GM18520 (cell line): ENCODE measurements around the gene CAMTA1.
"Not testable (repeated sequence)": the region's sequence is repeated elsewhere in the genome, so short reads cannot be mapped to it uniquely, and the experiment has no call there.

Experiments
- ATAC-seq: cut with Tn5 transposase; IDR thresholded peaks from one replicate; pipeline ENCODE4 v1.9.1; 2021; ENCODE audit not compliant: unreplicated experiment

The CAMTA1 gene

DNA sequence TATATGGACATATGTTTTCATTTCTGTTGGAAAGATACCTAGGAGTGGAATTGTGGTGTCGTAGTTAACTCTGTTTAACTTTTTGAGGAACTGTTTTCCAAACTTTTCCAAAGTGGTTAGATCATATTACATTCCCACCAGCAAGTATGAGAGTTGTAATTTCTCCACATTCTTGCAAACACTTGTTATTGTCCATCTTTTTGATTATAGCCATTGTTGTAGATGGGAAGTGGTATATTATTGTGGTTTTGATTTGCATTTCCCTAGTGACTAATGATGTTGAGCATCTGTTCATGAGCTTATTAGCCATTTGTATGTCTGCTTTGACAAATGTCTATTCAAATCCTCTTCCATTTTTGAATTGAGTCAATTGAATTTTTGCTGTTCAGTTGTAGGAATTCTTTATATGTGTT, 19.8 kb downstream of the CAMTA1 start:
- ATAC-seq, result no peak

GRCh38 chr1:6807782-6808181, 22.5 kb downstream of the CAMTA1 start:
- ATAC-seq, result no peak

- no peak for ATAC-seq
These were observed 24.2 kb downstream of the CAMTA1 start for GRCh38 chr1:6809461-6809860.

- not testable (repeated sequence) for ATAC-seq
These were observed 25.0 kb downstream of the CAMTA1 start for GRCh38 chr1:6810146-6810734.

DNA sequence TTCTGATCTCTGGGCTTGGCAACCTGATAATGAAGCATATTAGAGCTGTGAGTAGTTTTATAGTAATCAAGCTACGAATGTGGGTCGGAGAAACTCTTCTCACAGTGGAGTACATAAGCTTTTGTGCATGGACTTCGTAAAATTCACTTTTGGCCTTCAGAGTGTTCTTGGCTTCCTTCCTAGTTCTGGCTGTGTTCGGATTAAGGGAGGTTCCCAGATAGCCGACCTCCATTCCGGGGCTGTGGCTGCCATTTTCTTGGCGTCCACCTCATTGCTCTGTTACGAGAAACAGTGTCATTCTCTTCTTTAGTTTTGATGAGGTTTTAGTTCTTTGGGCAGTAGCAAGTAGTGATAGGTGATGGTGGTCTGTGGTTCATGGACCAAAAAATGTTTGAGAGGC, 26.3 kb downstream of the CAMTA1 start:
- no peak for ATAC-seq

DNA sequence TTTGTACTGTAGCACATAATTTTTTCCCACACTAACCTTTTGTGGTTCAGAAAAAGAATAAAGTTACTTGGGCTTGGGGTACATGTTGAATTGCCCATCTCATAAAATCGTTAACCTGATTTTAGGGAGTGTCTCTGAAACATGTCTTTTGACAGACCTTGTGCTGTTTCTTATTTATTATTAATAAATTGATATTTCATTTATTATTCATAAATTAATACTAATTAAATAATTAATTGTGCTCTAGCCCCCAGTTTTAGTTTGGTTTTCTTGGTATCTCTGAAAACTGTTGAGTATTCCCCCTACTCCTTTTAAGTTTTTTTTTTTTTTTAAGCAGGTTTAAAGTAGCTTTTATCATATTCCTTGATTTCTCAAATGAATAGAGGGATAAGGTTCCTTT, 27.9 kb downstream of the CAMTA1 start:
- no peak for ATAC-seq

DNA sequence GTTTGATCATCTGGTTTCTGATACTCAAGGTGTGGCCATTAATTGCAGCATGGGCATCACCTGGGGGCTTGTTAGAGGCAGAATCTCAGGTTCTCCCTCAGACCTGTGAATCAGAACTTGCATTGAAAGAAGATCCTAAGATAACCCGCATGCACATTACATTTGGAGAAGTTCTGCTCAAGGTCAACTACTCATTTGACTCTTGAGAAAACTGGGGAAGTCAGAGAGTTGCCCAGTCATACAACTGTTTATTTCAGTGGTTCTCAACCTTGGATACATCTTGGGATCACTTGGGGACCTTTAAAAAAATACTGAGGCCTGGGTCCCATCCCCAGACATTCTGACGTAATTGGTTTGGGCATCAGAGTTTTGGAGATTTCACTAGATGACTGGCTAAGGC, 30.5 kb downstream of the CAMTA1 start:
- ATAC-seq, result no peak

DNA sequence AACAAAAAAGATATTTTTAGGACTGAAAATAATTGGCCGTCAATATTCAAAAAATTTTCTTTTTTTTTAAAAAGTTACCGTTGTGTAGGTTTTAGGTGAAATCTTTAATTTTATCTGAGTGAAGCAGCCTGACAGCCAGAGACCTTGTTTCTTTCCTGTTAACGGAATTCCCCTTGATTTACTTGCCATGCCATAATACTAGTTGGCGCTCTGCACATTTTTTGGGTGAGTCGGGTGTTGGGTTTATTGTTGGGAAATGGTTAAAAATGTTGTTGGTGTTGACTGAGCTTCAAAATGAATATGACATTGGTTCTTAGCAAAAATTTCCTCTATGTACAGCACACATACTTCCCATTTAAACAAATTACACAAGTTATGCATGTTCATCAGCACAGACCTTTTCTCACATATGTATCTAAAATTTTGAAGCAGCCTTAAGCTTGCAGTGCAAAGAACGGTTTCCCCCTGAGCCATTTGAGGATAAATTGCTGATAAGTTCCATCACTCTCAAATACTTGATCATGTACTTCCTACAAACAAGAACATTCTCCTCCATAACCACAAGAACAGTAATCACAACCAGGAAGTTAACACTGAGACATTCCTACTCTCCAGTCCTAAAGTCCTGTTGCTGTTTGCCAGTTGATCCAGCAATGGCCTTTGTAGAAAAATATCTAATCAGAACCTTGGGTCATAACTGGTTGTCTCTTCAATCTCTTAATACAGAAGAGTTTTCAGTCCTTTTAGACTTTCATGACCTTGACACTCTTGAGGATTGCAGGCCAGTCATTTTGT, 34.2 kb downstream of the CAMTA1 start:
- ATAC-seq, result no peak

GRCh38 chr1:6820899-6821298, 35.6 kb downstream of the CAMTA1 start:
- no peak for ATAC-seq

DNA sequence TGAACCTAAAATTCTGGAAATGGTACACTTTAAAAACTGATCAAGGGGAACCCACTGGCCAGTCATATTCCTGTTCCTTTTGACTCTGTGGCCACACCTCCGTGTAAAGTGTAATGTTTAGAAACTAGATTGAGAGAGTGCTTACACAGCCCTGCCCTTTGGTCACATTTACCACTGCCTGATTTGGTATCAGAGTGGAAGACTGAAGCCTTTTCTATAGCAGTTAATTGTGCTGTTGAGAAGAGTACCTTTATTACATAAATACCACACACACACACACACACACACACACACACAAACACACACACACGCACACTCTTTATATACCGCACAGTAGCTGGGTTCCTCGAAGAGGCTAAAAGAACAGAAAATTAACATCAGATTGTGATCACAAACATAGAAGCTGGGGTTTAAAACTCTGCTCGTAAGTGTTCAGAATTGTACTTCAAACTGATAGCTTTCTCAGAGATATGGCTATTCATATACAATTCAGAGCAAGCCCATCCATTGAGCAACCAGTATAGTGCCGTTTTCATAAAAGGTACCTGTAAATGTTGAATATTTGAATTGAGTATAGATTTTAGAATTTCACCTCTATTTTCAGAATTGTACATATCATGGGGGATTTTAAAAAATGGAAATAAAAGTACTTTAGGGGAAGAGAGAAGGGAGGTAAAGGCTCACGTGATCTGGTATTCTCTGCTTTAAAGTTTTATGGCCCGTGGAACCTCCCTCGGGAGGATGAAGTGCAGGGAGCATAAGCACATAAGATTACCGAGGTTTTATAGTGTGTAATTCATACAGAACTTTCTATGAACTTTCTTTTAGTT, 37.5 kb downstream of the CAMTA1 start:
- ATAC-seq, result peak; percentile 40

DNA sequence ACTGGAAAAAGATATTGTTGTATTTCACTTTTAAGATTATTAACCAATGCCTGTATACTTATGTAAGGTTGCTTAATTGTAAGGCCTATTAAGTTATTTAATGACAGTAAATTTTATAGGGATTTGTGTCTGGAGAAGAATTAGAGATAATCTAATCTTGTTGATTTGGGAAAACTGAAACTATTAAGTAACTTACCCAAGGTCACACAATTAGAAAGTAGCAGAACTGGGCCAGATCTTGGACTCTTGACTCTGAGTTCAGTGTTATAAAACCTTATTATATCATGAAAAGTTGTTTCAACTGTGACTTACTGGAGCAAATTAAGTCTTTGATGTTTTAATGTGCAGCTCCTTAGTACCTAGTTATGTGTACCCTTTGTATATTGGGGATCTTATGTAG, 38.5 kb downstream of the CAMTA1 start:
- no peak for ATAC-seq

GRCh38 chr1:6824665-6825368, 39.6 kb downstream of the CAMTA1 start:
- no peak for ATAC-seq

GRCh38 chr1:6825828-6826227, 40.6 kb downstream of the CAMTA1 start:
- ATAC-seq, result no peak

DNA sequence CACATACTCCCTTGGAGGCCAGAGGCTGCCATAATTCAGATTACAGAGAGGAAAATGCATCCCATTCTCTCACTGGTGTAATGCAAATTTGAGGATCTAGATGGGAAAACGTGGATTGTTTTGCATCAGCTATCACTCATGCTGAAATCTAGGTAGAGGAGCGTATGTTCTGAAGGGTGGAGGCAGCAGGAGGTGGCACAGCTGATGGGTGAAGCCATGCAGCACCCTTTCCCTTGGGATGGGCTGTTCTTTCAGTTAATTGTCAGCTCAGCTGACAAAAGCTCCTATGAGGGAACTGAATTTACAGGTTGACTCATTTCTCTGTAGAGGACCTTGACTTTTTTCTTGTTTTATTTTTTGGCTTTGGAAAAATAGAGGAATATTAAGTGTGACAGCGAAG, 41.8 kb downstream of the CAMTA1 start:
- no peak for ATAC-seq

- ATAC-seq, result no peak
These were observed 42.4 kb downstream of the CAMTA1 start for GRCh38 chr1:6827630-6828165.

GRCh38 chr1:6831366-6831765, 46.1 kb downstream of the CAMTA1 start:
- ATAC-seq, result no peak

DNA sequence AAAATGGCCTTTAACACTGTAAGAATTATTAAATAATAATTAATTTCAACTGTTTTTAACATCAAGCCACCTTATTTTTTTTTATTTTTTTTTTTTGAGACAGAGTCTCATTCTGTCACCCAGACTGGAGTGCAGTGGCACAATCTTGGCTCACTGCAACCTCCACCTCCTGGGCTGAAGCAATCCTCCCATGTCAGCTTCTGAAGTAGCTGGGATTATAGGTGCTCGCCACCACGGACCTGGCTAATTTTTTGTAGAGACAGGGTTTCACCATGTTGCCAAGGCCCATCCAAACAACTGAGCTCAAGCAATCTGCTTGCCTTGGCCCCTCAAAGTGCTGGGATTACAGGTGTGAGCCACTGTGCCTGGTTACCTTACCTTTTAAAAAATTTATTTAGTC, 46.8 kb downstream of the CAMTA1 start:
- not testable (repeated sequence) for ATAC-seq

DNA sequence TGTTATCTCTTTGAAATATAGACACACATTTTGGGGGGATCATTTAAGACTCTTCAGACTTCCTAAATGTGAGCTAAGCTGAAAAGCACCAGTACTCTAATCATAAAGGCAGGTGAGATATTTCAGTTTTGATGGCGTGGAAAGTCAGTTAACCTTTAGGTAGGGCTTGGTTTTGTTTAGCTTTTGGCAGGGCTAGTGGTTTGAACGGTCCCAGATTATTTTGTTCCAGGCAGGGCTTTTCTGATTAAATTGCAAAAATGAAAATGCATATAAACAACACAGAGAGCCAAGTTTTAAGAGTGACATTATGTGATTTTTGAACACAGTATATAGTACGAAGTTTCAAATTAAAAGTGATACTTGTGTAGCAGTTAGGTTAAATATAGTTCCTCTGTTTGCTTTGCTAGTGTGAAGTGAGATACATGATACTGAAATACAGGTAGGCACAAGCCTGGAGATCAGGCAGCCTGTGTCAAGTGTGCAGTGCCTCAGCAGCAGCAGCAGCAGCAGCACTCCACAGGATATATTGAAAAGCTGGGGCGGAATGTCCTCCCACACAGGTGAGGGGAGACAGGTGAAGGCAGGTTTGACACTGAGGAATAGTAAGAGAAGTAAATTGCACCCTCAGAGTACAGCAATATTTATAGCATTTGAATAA, 47.4 kb downstream of the CAMTA1 start:
- ATAC-seq, result no peak

- ATAC-seq, result no peak
These were observed 48.5 kb downstream of the CAMTA1 start for GRCh38 chr1:6833804-6834203.

GRCh38 chr1:6834366-6834765, 49.1 kb downstream of the CAMTA1 start:
- no peak for ATAC-seq
